Sigmoid colon (tissue), 7 donors: Measurements from ENCODE around the gene EP400. TPM values are rescaled to one million over a fixed set of nuclear protein-coding genes. Genes with fewer than 3 reads are reported as not detected.
A peak's percentile ranks its signal among the peaks of the same experiment; 100 is the strongest.

ENCODE experiments used
- DNase-seq: peaks from one replicate; pipeline ENCODE4 v3.0.0-alpha.2; 2019
- H3K27ac ChIP-seq, 4 donors: fragments of 200-600 bp; sonication (generic); one replicate each; pipeline ENCODE4 v1.5.1; 2016 to 2019; ENCODE audit warnings: mild to moderate bottlenecking in 1 of 4
- H3K27me3 ChIP-seq, 3 donors: fragments of 200-600 bp; sonication (generic); one replicate each; pipeline ENCODE4 v1.5.1; 2019; ENCODE audit warnings: mild to moderate bottlenecking in 1 of 3
- H3K36me3 ChIP-seq, 4 donors: fragments of 200-600 bp; sonication (generic); one replicate each; pipeline ENCODE4 v1.5.1; 2016 to 2019
- H3K4me1 ChIP-seq, 4 donors: fragments of 200-600 bp; sonication (generic); one replicate each; pipeline ENCODE4 v1.5.1; 2017 to 2019
- H3K4me3 ChIP-seq, 4 donors: fragments of 200-600 bp; sonication (generic); one replicate each; pipeline ENCODE4 v1.5.1; 2017 to 2019; ENCODE audit warnings: mild to moderate bottlenecking in 2 of 4, moderate library complexity in 1 of 4
- H3K9me3 ChIP-seq, 4 donors: fragments of 200-600 bp in 3 of 4; sonication (generic) in 3 of 4; one replicate each; pipeline versions ENCODE4 v1.5.1 to v1.6.1; 2013 to 2019
- CTCF ChIP-seq, 4 experiments: fragments of 450-650 bp in 3 of 4; fragments of 200-600 bp in 1 of 4; IDR thresholded peaks; one replicate each; pipeline ENCODE4 v1.5.1; 2016 to 2019; ENCODE audit warnings: antibody characterized with exemption in 4 of 4, mild to moderate bottlenecking in 3 of 4, moderate library complexity in 2 of 4
- EP300 ChIP-seq, 4 donors: sonication (generic); formaldehyde crosslinking; IDR thresholded peaks; one replicate each; pipeline ENCODE4 v1.6.1; 2017; ENCODE audit warnings: antibody characterized with exemption in 4 of 4
- POLR2A ChIP-seq, 2 donors: fragments of 450-650 bp; IDR thresholded peaks; one replicate each; pipeline ENCODE4 v1.6.1; 2016; ENCODE audit warnings: antibody characterized with exemption in 2 of 2, mild to moderate bottlenecking in 2 of 2, moderate library complexity in 2 of 2
- POLR2AphosphoS5 ChIP-seq, 4 donors: sonication (generic); formaldehyde crosslinking; IDR thresholded peaks; one replicate each; pipeline ENCODE4 v1.6.1; 2017; ENCODE audit warnings: antibody characterized with exemption in 4 of 4
- WGBS, 2 donors: extraction: QIAGEN DNeasy Blood & Tissue Kit; methylation state at CpG; one replicate each; pipeline ENCODE4 v1.1.7; 2013; 5-methylcytosine and 5-hydroxymethylcytosine counted together
- intact Hi-C: fragments of 100-400 bp; cut with DNase I; formaldehyde crosslinking; loops from one replicate; pipeline ENCODE4 v1.15.1; 2023
- polyA plus RNA-seq, 3 donors: library from polyadenylated mRNA; stranded (reverse); fragments of 200-250 nt; gene quantifications; one replicate each; pipeline ENCODE4 v1.2.3, GENCODE V29; 2013
- total RNA-seq, 4 donors: library from RNA; depleted of rRNA; stranded (reverse); fragments of >200 nt; gene quantifications; one replicate each; pipeline ENCODE4 v1.1.0, GENCODE V29; 2016
- donor health status: healthy with polysubstance abuse.
- donor health status: Bipolar disorder and iron deficiency.
- donor health status: healthy.

Gene EP400
- total and polyA plus RNA-seq, 7 donors, result 3.2 to 35.7 (median 14.6) TPM

GRCh38 chr12:131920157-131920508 is 29.6 kb upstream of the EP400 start:
- H3K4me1 ChIP-seq, result no peaks in the 10 kb centered on the region
- WGBS, 2 donors, result 94 to 97% methylated on average over 14 of the region's 14 CpGs
- peaks cover 36 to 70% (median 45%) of the 10 kb centered on the region in 4 donors for H3K36me3 ChIP-seq
- no peak overlapping the region for H3K27ac ChIP-seq
- no peak overlapping the region for H3K4me3 ChIP-seq
- DNase-seq, result no peak
- no peak for TF ChIP-seq POLR2A (IDR thresholded peaks at IDR 0.05)
- no peak for TF ChIP-seq CTCF (IDR thresholded peaks at IDR 0.05)
- intact Hi-C loops, result no loop called here
- no peaks in the 10 kb centered on the region for H3K27me3 ChIP-seq
- no peaks in the 10 kb centered on the region for H3K9me3 ChIP-seq

DNA sequence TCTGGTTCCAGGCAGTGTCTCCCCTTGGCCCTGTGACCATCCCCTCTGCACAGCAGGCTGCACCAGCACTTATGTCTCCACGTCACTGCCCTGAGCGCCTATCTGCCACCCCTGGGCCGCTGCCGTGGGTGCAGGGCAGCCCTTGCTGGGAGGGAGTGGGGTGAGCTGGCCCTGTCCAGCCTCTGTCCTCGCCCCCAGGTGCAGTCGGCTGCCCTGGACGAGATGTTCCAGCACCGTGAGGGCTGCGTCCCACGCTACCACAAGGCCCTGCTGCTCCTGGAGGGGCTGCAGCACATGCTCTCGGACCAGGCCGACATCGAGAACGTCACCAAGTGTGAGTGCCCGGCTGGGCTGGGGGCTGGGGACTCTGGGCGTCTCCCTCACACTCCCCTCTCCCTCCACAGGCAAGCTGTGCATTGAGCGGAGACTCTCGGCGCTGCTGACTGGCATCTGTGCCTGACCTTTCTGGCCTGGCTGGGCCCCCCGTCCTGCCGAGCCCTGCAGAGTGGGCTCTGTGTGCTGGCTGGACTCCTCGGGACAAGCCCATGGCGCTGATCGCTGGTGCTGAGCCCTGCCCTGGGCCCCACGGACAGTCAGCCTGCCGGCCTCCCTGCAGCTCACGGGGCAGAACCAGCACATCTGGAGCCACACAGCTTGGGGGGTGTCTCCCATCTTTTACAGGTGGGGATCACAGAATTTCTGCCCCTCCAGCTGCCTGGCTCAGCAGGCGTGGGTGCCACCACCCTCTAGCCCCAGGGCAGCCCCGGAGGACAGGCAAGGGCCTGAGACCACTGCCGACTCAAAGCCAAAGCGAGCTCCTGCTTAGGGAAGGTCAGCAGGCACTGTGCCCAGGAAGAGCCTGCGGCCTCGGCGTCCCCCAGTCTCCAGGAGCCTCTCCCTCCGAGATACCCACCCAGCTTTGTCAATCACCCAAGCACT is 28.6 kb upstream of the EP400 start:
- 94% methylated on average over 35 of the region's 35 CpGs for WGBS, 2 donors
- TF ChIP-seq POLR2A (IDR thresholded peaks at IDR 0.05) (no peak), POLR2AphosphoS5 (IDR thresholded peaks at IDR 0.05) (peak in 1 of 4 donors; percentile 11)
- Histone ChIP-seq H3K27ac (no peak overlapping the region), H3K36me3 (peaks cover 25 to 60% (median 35%) of the 10 kb centered on the region in 4 donors), H3K4me3 (no peak overlapping the region), H3K4me1 (no peaks in the 10 kb centered on the region), H3K9me3 (no peaks in the 10 kb centered on the region), H3K27me3 (no peaks in the 10 kb centered on the region)
- no peak for DNase-seq
- intact Hi-C loops, result no loop called here

GRCh38 chr12:131921866-131922769 is 27.6 kb upstream of the EP400 start:
- H3K4me3 ChIP-seq, result no peak overlapping the region
- peaks cover 19 to 52% (median 28%) of the 10 kb centered on the region in 4 donors for H3K36me3 ChIP-seq
- DNase-seq, result no peak
- 77 to 83% methylated on average over 29 of the region's 29 CpGs for WGBS, 2 donors
- no peak overlapping the region for H3K27ac ChIP-seq
- TF ChIP-seq POLR2AphosphoS5 (IDR thresholded peaks at IDR 0.05) (no peak), CTCF (IDR thresholded peaks at IDR 0.05) (no peak), POLR2A (IDR thresholded peaks at IDR 0.05) (no peak), EP300 (IDR thresholded peaks at IDR 0.05) (no peak)
- no peaks in the 10 kb centered on the region for H3K4me1 ChIP-seq
- intact Hi-C loops, result no loop called here
- H3K27me3 ChIP-seq, result no peaks in the 10 kb centered on the region
- no peaks in the 10 kb centered on the region for H3K9me3 ChIP-seq

DNA sequence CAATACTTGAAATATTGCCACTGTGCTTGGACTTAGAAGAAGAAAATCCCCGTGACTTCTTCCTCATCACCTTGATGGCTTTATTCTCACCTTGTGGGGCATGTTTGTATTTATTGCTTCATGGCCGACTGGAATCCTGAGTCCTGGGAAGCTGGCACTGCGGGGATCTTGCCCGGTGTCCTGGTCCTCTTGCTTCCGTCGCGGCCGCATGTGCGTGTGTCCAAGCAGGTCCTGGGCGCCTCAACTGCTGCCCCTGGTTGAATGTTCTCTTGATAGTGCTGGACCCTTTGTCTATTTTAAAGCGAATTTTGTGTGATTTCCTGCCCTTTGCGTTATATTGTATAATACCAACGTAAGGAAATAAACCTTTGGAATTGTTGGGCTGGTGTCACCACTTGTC is 27.0 kb upstream of the EP400 start:
- intact Hi-C loops, result no loop called here
- H3K27ac ChIP-seq, result no peak overlapping the region
- no peak for DNase-seq
- peaks cover 0 to under 1% (median 0%) of the 10 kb centered on the region in 4 donors for H3K4me1 ChIP-seq
- TF ChIP-seq EP300 (IDR thresholded peaks at IDR 0.05), result no peak
- TF ChIP-seq POLR2A (IDR thresholded peaks at IDR 0.05), result no peak
- TF ChIP-seq CTCF (IDR thresholded peaks at IDR 0.05), result no peak
- TF ChIP-seq POLR2AphosphoS5 (IDR thresholded peaks at IDR 0.05), result no peak
- no peak overlapping the region for H3K4me3 ChIP-seq
- no peaks in the 10 kb centered on the region for H3K27me3 ChIP-seq
- 88 to 92% methylated on average over 13 of the region's 13 CpGs for WGBS, 2 donors
- no peaks in the 10 kb centered on the region for H3K9me3 ChIP-seq
- H3K36me3 ChIP-seq, result peaks cover 19 to 46% (median 25%) of the 10 kb centered on the region in 4 donors

DNA sequence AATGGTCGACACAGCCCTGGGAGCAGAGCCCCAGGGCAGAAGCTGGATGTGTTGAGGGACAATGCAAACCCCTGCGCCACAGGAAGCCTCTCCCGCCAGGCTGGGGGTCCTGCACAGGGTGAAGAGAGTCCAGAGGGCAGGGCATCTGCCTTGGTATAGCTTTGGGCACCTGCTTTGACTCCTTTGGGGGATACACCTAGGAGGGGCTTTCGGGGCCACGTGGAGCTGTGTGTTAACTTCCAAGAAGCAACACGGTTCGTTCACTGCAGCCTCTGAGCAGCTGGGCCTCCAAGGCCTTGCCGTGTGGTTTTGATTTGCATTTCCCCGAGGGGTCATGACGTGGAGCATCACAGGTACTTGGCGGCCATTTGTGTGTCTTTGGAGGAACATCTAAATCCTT is 26.5 kb upstream of the EP400 start:
- Histone ChIP-seq H3K4me3 (no peak overlapping the region), H3K36me3 (peaks cover 19 to 41% (median 25%) of the 10 kb centered on the region in 4 donors), H3K27me3 (no peaks in the 10 kb centered on the region), H3K27ac (no peak overlapping the region), H3K4me1 (peaks cover 0 to 5% (median 0%) of the 10 kb centered on the region in 4 donors), H3K9me3 (no peaks in the 10 kb centered on the region)
- DNase-seq, result peak; percentile 65
- 75 to 87% methylated on average over 11 of the region's 11 CpGs for WGBS, 2 donors
- intact Hi-C loops, result no loop called here
- TF ChIP-seq POLR2AphosphoS5 (IDR thresholded peaks at IDR 0.05), result peak in 1 of 4 donors; percentile 26
- no peak for TF ChIP-seq CTCF (IDR thresholded peaks at IDR 0.05)
- TF ChIP-seq EP300 (IDR thresholded peaks at IDR 0.05), result no peak
